ENCODE data around the gene GREB1L. TPM values are rescaled to one million over a fixed set of nuclear protein-coding genes. Genes with fewer than 3 reads are reported as not detected.
"Not testable (repeated sequence)": the region's sequence is repeated elsewhere in the genome, so short reads cannot be mapped to it uniquely, and the experiment has no call there.

Gene GREB1L
- polyA plus RNA-seq, 1 donor: 7.9 TPM

GRCh38 chr18:21369597-21369996, 127.6 kb downstream of the GREB1L start:
- DNase-seq: not testable (repeated sequence)

DNA sequence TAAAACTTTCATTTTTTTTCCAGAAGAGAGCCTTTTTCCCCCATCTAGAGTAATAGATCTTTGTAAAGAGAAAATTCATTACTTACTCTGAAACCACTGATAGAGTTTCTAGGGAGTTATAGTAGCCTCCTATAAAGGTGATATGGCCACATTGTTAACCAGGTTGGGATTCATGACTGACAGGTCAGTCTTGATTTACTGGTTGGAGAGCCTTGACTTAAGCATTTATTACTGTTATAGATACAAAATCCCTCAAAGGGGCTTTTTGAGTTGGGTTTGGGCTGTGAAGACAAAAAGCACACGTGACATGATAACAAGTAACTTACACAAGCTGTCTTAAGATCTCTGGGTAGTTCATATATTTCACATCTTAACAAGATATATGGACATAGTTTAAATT, 141.0 kb downstream of the GREB1L start:
- DNase-seq: no peak

DNA sequence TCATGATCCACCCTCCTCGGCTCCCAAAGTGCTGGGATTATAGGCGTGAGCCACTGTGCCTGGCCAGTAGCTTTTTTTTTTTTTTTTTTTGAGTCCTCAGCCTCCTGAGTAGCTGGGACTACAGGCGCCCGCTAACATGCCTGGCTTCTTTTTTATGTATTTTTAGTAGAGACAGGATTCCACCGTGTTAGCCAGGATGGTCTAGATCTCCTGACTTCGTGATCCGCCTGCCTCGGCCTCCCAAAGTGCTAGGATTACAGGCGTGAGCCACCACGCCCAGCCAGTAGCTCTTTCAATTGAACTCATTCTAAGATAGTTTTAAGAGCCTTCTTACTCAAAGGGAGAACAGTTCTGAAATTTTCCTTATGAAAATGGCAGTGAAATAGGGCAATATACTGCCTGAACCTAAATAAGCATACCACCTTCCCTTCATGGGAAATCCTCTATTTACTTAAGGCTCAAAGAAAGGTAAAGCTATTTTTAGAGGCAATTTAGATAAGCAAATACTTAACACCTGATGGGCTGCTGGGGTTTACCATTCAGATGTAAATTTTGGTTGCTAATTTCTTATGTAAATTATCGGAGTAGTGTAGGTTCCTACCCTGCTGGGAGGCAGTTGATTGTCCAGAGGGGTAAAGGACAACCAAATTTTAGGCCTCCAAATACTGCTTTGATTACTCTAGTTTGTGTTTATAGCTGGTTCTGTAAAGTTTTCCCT, 144.7 kb downstream of the GREB1L start:
- no peak for DNase-seq

DNA sequence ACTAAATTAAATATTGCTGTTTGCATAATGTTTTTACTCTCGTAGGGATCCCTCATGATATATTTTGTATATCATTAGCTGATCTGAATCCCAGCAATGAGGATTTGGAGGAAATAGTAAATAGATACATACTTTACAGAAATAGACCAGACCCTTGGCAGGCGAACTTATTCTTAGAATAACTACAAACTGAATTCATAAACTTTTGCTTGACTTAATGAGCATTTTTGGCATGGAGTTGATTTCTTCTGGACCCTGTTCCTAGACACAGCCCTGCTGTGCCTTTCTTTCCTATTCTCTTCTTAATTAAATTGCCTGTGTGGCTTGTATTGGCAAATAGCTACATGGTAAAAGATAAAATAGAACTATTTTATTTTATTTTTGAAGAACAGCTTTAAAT, 145.9 kb downstream of the GREB1L start:
- DNase-seq: no peak

GRCh38 chr18:21389283-21389682, 147.3 kb downstream of the GREB1L start:
- DNase-seq: no peak

GRCh38 chr18:21389903-21390302, 147.9 kb downstream of the GREB1L start:
- DNase-seq: no peak

DNA sequence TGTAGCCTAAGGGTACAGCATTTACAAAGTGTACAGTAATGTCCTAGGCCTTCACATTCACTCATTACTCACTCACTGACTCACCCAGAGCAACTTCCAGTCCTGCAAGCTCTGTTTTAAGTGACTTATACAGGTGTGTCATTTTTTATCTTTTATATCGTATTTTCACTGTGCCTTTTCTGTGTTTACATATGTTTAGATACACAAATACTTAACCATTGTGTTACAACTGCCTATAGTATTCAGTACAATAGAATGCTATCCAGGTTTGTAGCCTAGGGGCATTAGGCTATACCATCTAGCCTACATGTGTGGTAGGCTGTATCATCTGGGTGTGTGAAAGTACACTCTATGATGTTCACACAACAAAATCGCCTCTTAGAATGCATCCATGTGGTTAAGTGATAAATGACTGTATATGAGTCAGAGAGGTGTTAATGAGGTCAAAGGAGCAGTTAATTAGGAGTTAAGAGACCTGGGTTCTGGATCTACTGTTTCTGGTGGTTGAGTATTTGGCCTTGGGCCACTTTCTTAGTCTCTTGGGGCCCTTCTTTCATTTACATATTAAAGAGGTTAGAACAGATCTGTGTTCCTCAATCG, 149.1 kb downstream of the GREB1L start:
- no peak for DNase-seq

DNA sequence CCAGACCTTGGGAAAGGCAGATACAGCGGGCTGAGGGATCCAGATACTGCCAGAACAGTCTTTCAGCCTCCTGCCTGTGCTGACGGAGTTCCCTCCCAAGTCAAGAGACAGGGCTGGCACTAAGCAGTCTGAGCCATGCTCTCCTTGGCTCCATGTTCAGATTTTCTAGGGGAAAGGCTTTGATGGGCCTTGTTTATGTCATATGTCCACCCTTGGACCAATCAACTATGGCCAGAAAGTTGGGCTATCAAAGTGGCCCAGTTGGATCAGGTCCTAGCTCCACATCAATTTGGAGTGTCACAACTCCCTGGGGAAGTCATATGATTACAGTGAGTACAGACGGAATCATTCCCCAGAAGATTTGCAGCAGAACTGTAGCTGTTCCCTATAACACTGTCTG, 152.0 kb downstream of the GREB1L start:
- no peak for DNase-seq

DNA sequence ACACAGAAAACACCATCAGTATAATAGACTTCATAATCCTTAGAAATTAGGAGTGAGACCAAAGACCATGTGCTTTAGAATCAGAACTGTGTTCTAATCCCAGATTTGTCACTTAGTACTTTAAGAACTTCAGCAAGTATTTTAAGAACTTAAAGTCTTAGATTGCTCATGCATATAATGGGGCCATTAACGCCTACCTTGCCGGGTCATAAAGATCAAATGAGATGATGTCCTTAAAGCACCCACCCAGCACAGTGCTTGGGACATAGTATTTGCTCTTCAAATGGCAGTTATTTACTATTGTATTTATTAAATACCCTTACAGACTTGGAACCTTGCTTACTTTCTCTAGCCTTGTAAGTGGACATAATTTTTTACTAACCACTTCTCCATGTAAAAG, 156.1 kb downstream of the GREB1L start:
- no peak for DNase-seq

GRCh38 chr18:21402272-21402671, 160.2 kb downstream of the GREB1L start:
- no peak for DNase-seq

- no peak for DNase-seq
Measured at GRCh38 chr18:21404426-21404825, 162.4 kb downstream of the GREB1L start.

DNA sequence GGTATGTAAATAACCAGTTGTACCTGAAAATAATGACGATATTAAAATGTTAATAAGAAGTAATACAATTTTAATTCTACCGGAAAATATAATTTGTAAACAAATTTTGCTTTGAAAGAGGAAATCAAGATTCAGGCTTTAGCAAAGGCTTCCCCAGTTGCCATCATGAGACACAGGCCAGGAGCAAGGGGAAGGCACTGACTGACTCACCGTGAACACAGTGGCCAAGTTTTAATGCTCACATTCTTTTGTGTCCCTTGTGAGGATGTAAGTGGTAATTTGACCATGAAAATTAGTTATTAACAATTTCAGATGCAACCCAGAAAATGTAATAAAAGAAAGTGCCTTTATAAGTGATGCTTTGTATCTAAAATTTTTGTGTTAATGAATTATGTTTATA, 164.1 kb downstream of the GREB1L start:
- DNase-seq: no peak

DNA sequence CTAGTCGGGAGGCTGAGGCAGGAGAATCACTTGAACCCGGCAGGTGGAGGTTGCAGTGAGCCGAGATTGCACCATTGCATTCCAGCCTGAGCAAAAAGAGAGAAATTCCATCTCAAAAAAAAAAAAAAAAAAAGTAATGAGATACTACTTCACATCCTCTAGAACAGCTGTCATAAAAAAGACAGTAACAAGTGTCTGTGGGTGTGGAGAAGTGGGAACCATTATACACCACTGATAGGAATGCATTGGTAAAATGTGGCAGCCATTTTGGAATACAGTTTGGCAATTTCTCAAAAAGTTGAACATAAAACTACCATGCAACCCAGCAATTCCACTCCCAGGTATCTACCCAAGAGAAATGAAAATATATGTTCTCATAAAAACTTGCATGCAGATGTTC, 166.6 kb downstream of the GREB1L start:
- DNase-seq: no peak

DNA sequence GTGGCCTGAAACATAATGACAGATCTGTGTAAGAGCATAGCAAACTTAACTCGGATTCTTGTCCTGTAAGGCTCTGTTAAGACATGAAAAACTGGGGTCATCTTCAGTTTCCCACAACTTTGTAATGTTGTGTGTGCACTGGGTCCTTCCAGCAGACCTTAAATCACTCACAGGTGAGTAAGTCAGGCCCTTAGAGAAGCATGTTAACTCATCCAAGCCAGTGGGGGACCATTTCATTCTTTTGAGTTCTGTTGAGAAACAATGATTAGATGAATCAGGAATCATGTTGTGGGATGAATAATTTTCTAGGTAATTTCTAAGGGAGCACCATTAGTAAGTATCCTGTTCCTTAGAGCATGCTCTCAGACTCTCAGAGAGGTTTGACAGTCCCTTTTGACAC, 191.4 kb downstream of the GREB1L start:
- DNase-seq: no peak

DNA sequence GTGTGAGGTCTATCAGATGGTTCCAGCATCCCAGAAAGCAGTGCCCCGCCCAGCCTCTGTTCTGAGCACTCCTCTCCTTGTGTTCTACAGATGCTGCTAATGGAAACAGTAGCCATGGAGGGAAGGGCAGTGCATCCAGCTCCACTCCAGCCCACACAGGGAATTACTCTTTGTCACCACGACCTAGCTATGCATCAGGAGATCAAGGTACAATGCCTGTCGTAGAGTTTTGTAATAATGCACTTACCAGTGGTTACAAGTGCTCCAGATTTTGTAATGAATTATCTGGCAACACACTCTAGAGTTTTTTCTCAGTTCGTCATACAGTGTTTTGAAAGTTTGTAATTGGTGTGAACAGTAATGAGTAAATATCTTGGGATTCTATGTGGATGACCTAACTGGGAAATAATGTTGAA, 197.4 kb downstream of the GREB1L start:
- DNase-seq: no peak

DNA sequence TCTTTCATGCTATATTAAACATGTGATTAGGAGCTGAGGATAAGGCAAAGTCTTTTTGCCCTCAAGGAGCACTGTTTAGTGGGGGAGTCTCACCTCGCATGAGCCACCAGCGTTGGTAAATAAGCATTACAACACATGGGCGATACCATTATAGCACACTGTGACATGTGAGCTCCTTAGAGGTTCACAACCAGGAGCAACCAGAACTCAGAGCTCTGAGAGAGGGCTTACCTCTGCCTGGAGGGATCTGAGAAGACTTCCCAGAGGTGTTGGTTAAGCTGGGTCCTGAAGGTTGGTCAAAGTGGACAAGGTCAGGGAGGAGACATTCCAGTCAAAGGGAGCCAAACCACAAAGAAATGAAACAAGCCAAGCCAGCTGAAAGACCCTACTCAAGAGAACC, 199.6 kb downstream of the GREB1L start:
- DNase-seq: no peak

GRCh38 chr18:21443776-21444464, 201.9 kb downstream of the GREB1L start:
- peak; percentile 13 for DNase-seq

- DNase-seq: peak; percentile 27
Measured at GRCh38 chr18:21444465-21445212, 202.6 kb downstream of the GREB1L start.

DNA sequence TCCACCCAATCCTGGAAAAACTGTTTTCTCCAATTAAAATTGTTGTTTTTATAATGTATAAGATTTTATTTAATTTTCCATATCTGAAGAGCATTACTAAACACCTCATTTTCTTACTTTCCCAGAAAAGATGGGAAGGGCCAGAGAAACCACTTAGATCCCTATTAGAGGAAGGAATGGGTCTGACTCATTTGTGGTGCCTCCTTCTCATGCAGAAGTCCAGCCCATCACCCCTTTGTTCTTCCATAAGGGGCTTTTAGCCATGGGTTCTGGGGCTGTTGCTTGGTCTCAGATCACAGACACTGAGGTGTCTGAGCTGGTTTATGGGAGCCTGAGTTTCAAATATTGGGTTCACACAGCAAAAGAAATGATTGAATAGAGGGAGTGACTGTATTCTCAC, 206.3 kb downstream of the GREB1L start:
- DNase-seq: no peak

- DNase-seq: no peak
Measured at GRCh38 chr18:21449367-21450290, 207.6 kb downstream of the GREB1L start.

GRCh38 chr18:21450503-21450902, 208.5 kb downstream of the GREB1L start:
- no peak for DNase-seq

DNA sequence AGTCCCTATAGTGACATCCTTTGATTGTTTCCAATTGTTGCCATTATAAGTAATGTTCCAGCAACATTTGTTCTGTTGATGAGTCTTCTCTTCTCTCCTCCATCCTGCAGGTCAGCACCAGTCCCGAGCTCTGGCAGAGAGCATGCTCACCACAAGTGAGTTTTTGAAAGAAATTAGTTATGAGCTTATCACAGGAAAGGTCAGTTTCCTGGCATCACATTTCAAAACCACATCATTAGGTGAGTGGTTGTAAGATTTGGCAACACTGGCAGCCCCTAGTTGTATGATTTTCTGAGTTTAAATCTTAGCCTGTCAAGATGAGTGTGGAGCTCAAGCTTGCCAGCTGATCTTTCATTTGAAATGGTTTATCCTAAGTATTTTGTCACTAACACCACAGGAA, 208.9 kb downstream of the GREB1L start:
- DNase-seq: no peak
